Upper lobe of right lung (tissue), 1 donor: ENCODE data around the gene FLOT2. TPM values are rescaled to one million over a fixed set of nuclear protein-coding genes. Genes with fewer than 3 reads are reported as not detected.

ENCODE experiments used
- ATAC-seq: fragments of 200-7000 bp; cut with Tn5 transposase; one replicate; pipeline ENCODE4 v1.9.1; 2020; ENCODE audit warnings: mild to moderate bottlenecking, moderate library complexity
- DNase-seq: peaks from one replicate; pipeline ENCODE4 v3.0.0-alpha.2; 2020
- H3K27ac ChIP-seq: fragments of 200-600 bp; one replicate; pipeline ENCODE4 v1.8.0; 2022
- H3K27me3 ChIP-seq: fragments of 200-600 bp; one replicate; pipeline ENCODE4 v1.8.0; 2022; ENCODE audit warnings: mild to moderate bottlenecking
- H3K36me3 ChIP-seq: fragments of 200-600 bp; one replicate; pipeline ENCODE4 v1.8.0; 2022
- H3K4me1 ChIP-seq: fragments of 200-600 bp; one replicate; pipeline ENCODE4 v1.8.0; 2022
- H3K4me3 ChIP-seq: fragments of 200-600 bp; one replicate; pipeline ENCODE4 v1.8.0; 2022; ENCODE audit warnings: mild to moderate bottlenecking
- H3K9me3 ChIP-seq: fragments of 200-600 bp; one replicate; pipeline ENCODE4 v1.8.0; 2022
- CTCF ChIP-seq: fragments of 200-600 bp; IDR thresholded peaks from one replicate; pipeline ENCODE4 v1.8.0; 2022; ENCODE audit warnings: antibody characterized with exemption
- intact Hi-C: fragments of 100-400 bp; cut with DNase I; formaldehyde crosslinking; loops from one replicate; pipeline ENCODE4 v1.11.0; 2022
- total RNA-seq: library from RNA; stranded (reverse); fragmentation: NEBNext Ultra II Directional; extraction: Animal tissue kit (Norgen Biotek cat#: 25700); gene quantifications from one replicate; pipeline ENCODE4 v1.2.1, GENCODE V29; 2021
- donor health status: DM: no; HTN: yes; CAD: no; lungs with severe emphysema.

The FLOT2 gene
- total RNA-seq, 1 donor from 2014 or later, result 157 TPM

- H3K4me3 ChIP-seq, result peak within 1 kb of the TSS; percentile 73
- peaks cover 26% of the 10 kb centered on the region for H3K4me1 ChIP-seq
- ATAC-seq (peak; percentile 97), DNase-seq (peak; percentile 96)
- H3K27me3 ChIP-seq, result no peaks in the 10 kb centered on the region
- peak within 1 kb of the TSS; percentile 76 for H3K27ac ChIP-seq
- TF ChIP-seq CTCF, result peak; percentile 90
- no peaks in the 10 kb centered on the region for H3K9me3 ChIP-seq
- intact Hi-C loops, result loop anchor here (10.0 kb wide), 1 partner anchor 58 kb away; the partner anchor contains the start of gene FAM222B
- H3K36me3 ChIP-seq, result peaks cover 26% of the 10 kb centered on the region
These were observed 5.4 kb upstream of the FLOT2 start, which contains the start of gene DHRS13 for GRCh38 chr17:28902819-28903545. Gene DHRS13, minus strand, starts transcription at chr17:28903079. Its CDS starts 135 bp downstream, at chr17:28902944.

DNA sequence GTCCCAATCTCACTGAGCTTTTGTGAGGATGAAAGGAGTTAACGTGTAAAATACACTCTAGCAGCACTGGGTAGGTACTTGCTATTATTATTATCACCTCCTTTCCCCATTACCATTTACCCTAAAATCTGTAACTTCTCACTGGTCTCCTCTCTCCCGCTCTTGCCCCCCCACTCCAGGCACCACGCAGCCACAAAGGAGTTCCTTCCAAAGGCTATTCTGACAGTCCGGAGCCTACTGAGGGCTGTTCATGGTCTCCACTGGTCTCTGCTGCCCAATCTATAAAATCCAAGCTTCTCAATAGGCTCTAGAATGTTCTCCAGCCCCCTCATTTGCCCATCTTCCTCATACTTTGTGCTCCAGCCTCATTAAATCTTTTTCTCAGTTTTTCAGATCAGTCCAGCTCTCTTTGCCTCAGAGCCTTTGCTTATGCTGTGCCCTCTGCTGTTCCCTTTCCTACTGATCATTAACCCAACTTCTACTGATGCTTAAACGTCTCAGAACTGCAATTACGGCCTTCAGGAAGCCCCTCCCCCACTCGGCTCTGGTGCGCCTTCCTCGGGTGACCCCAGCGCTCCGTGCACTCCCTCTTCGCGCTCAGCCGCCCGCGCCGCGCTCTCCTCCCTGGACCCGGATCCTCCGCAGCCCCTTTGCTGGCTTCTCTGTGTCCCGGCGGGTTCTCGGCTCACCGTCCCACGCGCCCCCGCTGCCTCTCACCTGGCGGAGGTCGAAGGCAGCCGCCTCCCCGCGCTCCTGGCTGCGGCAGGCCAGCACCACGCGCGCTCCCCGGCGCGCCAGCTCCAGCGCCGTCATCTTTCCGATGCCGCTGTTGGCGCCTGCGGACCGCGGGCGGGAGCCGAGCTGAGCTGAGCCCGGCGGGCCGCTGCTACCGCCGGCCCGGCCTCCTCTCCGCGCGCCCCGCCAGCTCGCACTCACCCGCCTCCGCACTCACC, 4.6 kb upstream of the FLOT2 start:
- Histone ChIP-seq H3K4me1 (peaks cover 20% of the 10 kb centered on the region), H3K4me3 (peak overlapping the region; percentile 73), H3K27ac (peak overlapping the region; percentile 76), H3K27me3 (no peaks in the 10 kb centered on the region), H3K9me3 (no peaks in the 10 kb centered on the region), H3K36me3 (peaks cover 17% of the 10 kb centered on the region)
- DNase-seq (peak; percentile 40), ATAC-seq (peak; percentile 55)
- TF ChIP-seq CTCF, result no peak
- intact Hi-C loops, result loop anchor here (10.0 kb wide), 1 partner anchor 57 kb away; the partner anchor contains the start of gene FAM222B

DNA sequence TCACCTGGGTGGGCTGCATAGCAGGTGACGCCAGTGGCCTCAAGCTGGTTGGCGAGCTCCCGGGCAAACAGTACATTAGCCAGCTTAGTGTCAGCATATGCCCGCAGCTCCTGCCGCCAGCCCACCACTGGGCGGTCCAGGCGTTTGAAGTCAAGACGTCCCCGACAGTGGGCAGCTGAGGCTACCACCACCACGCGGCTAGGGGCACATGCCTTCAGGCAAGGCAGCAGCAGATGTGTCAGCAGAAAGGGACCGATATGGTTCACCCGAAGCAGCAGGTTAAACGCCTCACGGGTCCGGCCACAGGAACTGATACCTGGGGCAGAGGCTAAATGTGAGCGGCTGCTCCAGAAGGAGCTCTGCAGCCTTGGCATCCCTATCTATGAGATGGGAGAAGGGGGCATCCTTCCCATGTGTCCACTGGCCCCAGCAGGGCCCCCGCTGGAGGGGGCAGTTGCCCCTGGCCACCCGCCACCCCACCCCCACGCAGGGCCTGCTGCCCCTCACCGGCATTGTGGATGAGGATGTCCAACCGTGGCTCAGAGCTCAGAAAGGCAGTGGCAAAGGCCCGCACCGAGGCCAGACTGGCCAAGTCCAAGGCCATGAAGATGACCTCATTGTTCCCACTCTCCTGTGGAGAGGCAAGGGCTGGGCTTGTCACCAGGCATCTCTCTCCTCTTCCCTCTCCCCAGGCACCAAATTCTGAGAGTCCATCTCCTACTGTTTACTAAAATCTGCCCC, 3.6 kb upstream of the FLOT2 start:
- Histone ChIP-seq H3K27me3 (no peaks in the 10 kb centered on the region), H3K27ac (no peak overlapping the region), H3K9me3 (no peaks in the 10 kb centered on the region), H3K36me3 (peaks cover 7% of the 10 kb centered on the region), H3K4me1 (peaks cover 25% of the 10 kb centered on the region), H3K4me3 (no peak overlapping the region)
- DNase-seq, result peak; percentile 66
- ATAC-seq, result no peak
- TF ChIP-seq CTCF, result no peak
- intact Hi-C loops, result loop anchor here (10.0 kb wide), 1 partner anchor 56 kb away; the partner anchor contains the start of gene FAM222B

- no peak overlapping the region for H3K27ac ChIP-seq
- DNase-seq, result no peak
- H3K4me1 ChIP-seq, result peaks cover 34% of the 10 kb centered on the region
- H3K36me3 ChIP-seq, result no peaks in the 10 kb centered on the region
- no peaks in the 10 kb centered on the region for H3K9me3 ChIP-seq
- ATAC-seq, result no peak
- no peak overlapping the region for H3K4me3 ChIP-seq
- intact Hi-C loops, result no loop called here
- H3K27me3 ChIP-seq, result no peaks in the 10 kb centered on the region
- no peak for TF ChIP-seq CTCF
These were observed 1.8 kb upstream of the FLOT2 start for GRCh38 chr17:28899212-28899815.

GRCh38 chr17:28898527-28898955, 1.0 kb upstream of the FLOT2 start:
- intact Hi-C loops, result no loop called here
- Histone ChIP-seq H3K9me3 (no peaks in the 10 kb centered on the region), H3K4me1 (peaks cover 41% of the 10 kb centered on the region), H3K27ac (peak overlapping the region; percentile 98), H3K27me3 (no peaks in the 10 kb centered on the region), H3K36me3 (no peaks in the 10 kb centered on the region), H3K4me3 (no peak overlapping the region)
- peak; percentile 54 for DNase-seq
- TF ChIP-seq CTCF, result no peak
- ATAC-seq, result no peak
